Mammary epithelial cell (primary cell): ENCODE measurements around the gene ATXN10.

Source experiments
- CTCF ChIP-seq, 2 donors: IDR thresholded peaks in 1 of 2; conservative IDR thresholded peaks in 1 of 2; 2 replicates each; pipeline ENCODE4 v1.5.1; 2011 to 2012; ENCODE audit warnings: inconsistent platforms in 2 of 2, low read length in 2 of 2, mild to moderate bottlenecking in 2 of 2, control low read depth in 1 of 2, low read depth in 1 of 2; ENCODE audit not compliant: insufficient read depth in 1 of 2; ENCODE audit errors: extremely low read depth in 1 of 2
- EZH2 ChIP-seq: IDR thresholded peaks from 2 replicates; pipeline ENCODE4 v1.6.1; 2012; ENCODE audit warnings: low read length, inconsistent platforms, borderline replicate concordance

- TF ChIP-seq CTCF (conservative IDR thresholded peaks at IDR 0.05 in 1 of 2, IDR thresholded peaks at IDR 0.05 in 1 of 2; ENCODE audit: extremely low read depth in 1 of 2, insufficient read depth in 1 of 2, low read depth in 1 of 2, low read length in 2 of 2): no peak
- TF ChIP-seq EZH2: no peak
Measured at GRCh38 chr22:45621836-45622600, 49.6 kb upstream of the ATXN10 start.
